ENCODE measurements around the gene ZBTB20.
A peak's percentile ranks its signal among the peaks of the same experiment; 100 is the strongest.

Gene ZBTB20

DNA sequence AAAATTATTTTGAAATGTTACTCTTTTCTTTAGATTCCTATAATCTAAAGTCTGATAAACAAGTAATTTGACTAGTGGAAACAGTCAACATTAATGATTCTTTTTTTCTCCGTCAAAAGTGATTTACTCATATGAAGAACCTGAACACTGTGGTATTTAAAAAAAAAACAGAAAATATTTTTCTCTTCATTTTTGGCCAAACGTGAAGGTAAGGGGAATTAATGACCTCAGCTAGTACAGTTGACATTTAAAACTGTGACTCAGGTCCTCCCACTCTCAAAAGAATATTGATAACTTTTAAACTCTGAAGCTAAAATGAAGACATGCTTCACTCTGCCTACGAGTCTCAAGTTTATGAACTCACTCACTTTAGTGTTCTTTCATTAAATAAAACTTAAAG lies 818.7 kb downstream of the ZBTB20 start:
- no peak for DNase-seq (ENCODE audit: low read depth)

DNA sequence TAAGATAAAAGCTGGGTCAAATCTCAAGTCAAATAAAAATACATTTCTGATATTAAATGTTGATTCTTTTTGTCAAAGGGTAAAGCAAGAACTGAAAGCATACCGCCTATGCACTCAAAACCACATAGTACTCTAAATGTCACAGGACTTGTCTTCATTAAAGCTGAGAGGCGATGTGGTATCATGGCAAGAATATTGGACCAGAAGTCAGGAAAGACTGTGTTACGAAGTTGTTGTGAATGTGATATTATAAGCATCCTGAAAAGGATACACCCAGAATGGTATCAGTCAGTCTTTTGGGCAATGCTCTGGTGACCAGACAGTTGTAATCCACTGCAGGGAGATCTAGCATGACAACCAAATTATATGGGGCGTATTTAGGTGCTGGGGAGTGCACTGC lies 819.4 kb downstream of the ZBTB20 start:
- DNase-seq (ENCODE audit: low read depth): no peak

DNA sequence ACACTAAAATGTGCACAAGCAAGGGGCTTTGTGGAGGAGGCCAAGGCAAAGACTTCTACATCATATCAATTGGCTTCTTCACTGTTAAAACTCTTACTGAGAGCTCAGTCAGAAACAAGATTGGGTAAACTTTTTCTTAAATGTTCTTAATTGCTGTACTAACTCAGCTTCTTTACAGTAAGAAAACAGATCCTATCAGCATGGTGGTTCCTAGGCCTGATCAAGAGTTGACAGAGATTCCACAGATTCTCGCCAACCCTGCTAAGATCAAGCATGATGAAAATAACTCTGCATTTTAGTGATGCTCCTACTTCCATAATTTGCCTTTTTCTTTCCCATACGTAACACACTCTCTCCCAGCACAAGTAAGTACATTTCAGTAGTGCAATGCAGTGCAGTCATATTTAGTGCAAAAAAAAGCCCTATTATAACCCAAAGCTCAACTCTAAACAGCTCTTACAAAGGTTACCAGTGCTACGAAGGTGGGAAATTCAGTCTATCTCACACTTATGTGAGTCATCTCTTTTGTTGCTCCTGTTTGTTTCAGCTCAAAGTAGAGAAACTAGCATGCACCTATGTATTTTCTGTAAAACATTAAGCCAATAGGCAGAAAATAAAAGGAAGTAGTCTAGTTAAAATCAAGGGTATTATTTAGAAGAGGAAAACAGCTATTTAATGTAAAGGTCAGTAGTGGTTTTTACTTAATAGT lies 823.4 kb downstream of the ZBTB20 start:
- DNase-seq (ENCODE audit: low read depth): no peak

DNA sequence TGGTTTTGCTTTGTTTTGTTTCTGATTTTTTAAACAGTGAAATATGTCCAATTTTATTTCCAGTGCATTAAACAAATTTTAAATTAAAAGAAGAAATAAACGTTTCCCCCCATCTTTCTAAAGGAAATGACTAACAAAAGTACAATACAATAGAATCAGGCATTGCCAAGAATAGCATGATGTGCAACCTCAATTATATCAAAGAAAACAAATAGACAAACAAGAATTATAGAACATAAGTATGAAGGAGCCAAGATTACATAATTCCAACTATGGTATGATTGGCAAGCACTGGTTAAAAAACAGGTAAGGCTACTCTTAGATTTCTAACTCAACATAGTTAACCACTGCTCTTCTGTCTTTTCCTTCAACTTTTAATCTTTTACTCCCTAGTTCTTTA lies 826.8 kb downstream of the ZBTB20 start:
- no peak for DNase-seq (ENCODE audit: low read depth)

DNA sequence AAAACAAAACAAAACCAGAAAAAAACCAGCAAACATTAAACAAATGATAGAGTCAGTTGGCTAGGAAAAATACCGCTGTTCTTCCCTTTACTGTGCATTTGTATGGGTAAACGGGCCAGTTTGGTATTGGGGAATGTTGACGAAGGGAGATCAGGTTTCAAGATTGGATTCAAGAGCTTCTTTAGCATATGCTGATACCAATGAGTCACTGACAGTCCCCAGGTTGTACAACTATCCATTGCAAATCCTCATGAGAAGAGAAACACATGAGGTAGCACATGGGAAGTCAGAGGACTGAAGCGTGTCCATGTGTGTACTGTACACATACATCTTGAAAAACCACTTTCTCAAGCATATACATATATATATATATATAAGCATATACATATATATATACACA lies 827.6 kb downstream of the ZBTB20 start:
- peak; percentile 75 for DNase-seq (ENCODE audit: low read depth)

DNA sequence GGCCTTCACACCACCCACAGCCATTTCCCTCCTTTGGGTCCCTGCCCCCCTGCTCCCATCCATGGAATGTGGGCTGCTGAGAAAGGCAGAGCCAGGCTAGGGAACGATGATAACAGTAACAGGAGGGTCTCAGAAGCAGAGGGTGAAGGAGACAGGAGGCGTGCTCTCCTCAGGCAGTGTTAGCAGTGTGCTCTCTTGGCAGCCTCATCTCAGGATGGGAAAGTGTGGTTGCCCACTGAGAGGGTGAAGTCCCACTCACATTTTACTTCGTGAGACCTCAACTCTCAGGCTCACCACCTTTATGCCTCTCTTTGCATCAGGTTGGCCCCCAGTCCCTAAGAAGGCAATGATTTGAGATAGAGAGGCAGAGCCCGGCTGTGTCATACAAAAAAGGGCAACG lies 828.8 kb downstream of the ZBTB20 start:
- no peak for DNase-seq (ENCODE audit: low read depth)

DNA sequence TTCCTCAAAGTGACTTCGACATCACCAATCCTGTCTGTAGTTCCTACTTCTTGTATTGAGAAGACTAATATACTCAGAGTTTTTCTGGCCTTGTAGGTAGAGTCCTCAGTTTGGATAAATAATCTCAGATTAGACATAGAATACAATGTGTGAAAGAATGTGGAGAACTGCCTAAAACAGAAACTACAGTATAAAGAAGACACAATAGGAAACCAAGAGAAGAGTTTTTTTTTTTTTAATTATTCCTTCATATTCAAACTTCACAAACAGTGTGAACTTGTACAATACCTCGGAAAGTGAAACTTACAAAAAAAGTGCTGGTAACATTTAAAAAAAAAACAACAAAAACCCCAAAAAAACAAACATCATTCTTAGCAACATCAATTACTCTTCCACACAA lies 832.8 kb downstream of the ZBTB20 start:
- no peak for DNase-seq (ENCODE audit: low read depth)

DNA sequence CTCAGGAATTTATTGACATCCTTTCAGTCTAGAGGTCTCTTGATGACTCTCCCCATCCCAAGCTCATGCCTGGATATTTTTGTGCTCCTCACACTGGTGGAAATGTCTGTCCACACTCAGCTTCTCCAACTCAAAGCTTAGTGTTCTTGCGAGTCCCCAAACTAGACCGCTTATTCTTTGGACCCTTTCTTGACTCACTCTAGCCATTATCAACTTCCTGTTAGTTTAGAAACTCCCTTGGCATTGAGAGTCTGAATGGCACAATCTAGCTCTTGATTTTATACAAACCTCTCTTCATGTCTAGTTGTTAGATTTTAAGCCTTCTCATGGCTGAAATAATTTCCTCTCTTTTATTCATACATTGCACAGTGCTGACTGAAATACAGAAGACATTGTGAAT lies 833.7 kb downstream of the ZBTB20 start:
- no peak for DNase-seq (ENCODE audit: low read depth)

DNA sequence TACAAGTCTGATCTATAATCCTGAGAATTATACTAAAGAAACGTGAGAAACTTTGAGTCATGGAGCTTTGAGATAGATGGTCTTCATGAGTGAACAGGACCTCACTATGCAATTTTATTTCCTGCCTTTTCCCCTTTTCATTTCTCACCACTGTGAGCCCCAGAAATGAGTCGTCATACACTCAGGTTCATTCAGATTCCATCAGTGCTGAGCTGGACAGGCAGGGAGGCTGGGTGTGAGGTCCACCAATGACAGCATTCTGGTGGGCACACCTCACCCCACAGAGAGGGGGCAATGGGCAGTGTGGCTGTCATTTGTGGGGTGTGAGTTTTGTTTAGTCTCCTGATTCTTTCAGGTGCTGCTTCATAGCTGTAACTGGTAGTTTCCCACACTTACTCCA lies 836.4 kb downstream of the ZBTB20 start:
- no peak for DNase-seq (ENCODE audit: low read depth)

DNA sequence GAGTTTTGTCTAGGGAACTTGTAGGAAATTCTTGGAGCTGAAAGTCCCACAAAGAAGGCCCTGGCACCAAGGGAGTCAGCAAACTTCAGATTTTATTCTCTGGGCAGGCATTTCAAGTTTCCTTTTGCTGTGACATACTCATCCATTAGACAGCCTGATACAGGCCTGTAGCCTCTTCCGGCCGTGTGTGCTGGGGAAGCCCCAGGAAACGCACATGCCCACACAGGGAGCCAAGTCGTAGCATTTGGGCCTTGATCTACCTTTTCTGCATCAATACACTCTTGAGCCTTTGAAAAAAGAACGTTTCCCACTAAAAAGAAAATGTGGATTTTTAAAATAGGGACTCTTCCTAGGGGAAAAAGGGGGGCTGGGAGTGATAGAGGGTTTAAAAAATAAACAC lies 838.3 kb downstream of the ZBTB20 start:
- DNase-seq (ENCODE audit: low read depth): no peak

DNA sequence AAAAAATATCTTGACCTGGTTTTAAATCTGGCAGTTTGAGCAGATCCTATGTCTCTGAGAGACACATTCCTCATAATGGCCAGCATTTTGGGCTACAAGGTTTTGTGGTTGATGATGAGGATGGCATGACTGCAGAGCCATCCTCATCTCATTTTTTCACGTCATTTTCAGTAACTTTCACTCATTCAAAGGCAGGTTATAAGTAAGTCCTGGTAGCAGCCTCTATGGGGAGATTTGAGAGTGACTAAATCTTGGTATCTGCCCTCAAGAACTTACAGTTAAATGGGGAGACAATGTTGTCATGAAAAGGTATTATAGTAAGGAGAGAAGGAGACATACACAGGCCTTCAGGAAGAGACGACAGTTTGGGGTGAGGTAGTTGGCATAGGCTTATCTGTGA lies 838.7 kb downstream of the ZBTB20 start:
- DNase-seq (ENCODE audit: low read depth): no peak

DNA sequence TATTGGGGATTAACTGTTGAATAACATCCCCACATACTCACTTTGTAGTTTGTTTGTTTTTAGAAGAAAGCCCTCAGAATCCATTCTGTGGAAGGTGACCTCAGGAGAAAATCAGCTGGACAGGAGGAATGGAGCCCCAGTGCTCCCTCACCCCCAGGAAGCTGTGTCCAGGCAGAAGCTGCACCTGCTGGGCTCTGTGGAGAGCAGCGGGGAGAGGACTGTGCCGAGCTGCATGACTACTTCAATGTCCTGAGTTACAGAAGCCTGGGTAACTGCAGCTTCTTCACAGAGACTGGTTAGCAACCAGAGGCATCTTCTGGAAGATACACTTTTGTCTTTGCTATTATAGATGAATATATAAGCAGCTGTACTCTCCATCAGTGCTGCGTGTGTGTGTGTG lies 839.3 kb downstream of the ZBTB20 start:
- no peak for DNase-seq (ENCODE audit: low read depth)

DNA sequence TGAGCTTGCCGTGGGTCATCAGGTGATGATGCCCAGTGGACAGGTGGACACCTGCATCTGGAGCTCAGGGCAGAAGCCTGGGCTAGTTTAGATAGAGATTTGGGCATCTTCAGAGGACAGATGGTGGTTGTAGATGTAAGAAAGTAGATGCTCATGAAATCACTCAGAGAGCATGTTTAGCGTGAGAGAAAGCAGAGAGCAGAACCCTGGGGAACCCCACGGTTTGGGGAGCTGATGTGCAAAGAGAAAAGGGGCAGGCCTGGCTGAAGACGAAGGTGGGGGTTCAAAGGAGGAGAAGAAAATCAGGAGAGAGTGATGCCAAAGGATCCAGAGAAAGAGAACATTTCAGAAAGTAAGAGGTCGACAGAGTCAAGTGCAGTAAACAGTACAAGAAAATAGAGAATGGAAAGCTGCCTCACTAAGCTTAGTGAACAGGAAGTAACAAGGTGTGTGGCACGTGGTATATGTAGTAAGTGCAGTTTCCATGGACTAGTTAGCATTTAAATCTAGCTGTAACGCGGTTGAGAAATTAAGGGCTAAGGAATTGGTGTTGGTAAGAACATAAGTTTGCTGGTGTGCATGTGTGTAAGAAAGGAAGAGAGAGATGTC lies 839.8 kb downstream of the ZBTB20 start:
- no peak for DNase-seq (ENCODE audit: low read depth)

DNA sequence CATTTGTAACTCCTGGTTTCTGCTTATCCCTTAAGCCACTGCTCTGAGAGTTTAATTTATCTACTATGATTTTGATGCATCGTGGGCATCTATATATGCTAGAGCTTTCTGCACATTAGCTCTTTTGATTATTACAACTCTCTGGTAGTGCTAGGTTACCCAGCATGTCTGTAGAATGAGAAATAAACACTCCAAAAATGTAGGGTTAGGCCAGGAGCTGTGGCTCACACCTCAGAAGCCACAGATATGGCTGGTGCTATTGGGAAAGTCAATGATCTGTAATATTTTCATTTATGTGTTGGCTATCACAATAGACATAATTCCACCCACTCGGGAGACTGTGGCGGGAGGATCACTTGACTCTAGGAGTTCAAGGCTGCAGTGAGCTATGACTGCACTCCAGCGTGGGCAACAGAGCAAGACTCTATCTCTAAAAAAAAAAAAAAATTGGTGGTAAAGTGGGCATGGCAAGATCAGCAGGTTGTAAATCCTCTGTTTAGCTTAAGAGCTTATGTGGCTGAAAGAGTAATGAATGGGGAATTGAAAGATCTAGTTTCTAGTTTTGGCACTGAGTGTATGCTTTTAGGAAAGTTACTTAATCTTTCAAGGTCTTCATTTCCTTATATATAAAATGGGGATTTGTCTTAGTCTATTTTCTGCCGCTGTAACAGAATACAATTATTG lies 847.0 kb downstream of the ZBTB20 start:
- no peak for DNase-seq (ENCODE audit: low read depth)

DNA sequence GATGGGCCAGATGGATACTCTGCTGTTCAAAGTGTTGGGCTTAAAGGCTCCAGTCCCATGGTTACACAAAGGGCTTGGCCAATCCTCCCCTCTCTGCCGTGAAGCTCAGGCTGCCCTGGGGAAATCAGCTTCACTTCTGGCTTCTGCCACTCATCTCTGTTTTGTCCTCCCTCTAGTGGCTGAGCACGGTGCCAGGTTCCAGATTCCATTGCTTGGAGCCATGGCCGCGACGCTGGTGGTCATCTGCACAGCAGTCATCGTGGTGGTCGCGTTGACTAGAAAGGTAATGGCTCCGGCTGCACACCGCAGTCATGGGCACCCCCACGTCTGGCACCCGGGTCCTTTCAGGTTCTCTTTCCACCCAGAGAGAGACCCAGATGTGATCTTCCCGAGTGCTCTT lies 847.7 kb downstream of the ZBTB20 start:
- no peak for DNase-seq (ENCODE audit: low read depth)

DNA sequence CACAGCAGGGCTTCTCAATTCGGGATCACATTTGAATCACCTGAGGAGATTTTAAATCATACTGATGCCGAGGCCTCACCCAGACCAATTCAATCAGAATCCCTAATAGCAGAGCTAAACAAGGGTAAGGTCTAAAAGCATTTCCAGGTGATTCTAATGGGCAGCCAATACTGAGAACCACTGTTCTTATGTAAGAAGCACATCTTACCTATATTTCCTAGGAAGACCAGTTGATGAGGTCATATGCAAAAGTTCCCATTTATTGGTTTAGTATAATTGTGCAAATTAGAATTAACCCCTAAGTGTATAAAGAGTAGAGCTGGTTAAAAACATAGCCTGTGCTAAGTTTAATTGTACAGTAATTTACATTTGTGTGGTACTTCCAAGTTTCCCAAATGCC lies 851.1 kb downstream of the ZBTB20 start:
- DNase-seq (ENCODE audit: low read depth): no peak

DNA sequence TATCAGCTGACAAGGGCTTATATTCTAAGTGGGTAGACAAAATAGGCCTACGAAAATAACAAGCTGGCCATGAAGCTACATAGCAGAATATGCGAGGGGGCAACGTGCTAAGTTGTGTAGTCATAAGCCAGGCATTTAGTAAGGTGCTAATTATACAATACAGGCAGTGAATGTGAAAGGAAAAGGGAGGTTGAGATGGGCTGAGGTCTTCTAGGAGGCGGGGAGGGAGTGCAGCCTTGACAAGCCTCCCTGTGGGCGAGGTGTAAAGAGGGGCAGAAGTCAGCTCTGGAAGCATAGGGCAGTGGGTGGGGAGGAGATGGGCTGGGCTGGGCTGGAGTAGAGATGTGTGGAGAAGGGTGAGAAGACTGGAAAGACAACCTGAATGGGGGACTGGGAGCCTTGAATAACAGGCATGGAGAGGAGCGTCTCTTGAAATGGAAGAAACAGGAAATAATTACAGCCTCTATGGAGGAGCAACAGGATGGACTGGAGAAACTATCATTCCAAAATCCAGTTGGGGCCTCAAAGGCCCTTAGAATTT lies 852.1 kb downstream of the ZBTB20 start:
- DNase-seq (ENCODE audit: low read depth): no peak

DNA sequence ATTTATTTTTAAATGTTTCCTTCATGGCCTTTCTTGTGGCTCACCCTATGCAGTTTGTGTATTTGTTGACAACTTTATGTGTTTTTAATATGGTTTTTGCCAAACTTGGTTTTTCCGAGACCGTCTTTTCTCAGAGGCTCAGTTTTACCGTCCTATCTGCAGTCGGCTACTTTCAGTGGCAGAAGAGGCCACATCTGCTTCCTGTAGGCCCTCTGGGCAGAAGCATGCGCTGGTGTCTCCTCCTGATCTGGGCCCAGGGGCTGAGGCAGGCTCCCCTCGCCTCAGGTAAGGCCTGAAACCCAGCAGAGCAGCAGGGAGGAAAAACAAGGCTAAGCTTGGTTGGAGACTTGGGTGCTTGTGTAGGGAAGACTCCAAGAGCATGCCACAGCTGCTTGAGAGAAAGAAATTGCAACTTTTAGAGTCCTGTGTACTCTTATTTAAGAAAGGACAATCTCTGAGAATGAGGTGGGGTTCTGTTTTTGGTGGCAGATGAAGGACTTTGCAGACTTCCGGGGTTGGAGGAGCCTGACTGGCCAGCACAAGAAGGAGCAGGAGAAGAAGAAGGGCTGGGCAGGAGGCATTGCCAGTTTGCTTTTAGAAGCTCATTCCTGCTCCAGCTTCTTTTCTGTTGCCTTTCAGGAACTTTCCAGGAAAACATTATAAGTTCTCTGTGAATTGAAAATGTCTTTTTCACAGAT lies 853.1 kb downstream of the ZBTB20 start, which contains the start of gene TIGIT:
Gene TIGIT (plus strand): TSS at position 191 of the 698 bp plus-strand sequence. CDS start 34 bp downstream, at position 225.
- DNase-seq (ENCODE audit: low read depth): no peak

DNA sequence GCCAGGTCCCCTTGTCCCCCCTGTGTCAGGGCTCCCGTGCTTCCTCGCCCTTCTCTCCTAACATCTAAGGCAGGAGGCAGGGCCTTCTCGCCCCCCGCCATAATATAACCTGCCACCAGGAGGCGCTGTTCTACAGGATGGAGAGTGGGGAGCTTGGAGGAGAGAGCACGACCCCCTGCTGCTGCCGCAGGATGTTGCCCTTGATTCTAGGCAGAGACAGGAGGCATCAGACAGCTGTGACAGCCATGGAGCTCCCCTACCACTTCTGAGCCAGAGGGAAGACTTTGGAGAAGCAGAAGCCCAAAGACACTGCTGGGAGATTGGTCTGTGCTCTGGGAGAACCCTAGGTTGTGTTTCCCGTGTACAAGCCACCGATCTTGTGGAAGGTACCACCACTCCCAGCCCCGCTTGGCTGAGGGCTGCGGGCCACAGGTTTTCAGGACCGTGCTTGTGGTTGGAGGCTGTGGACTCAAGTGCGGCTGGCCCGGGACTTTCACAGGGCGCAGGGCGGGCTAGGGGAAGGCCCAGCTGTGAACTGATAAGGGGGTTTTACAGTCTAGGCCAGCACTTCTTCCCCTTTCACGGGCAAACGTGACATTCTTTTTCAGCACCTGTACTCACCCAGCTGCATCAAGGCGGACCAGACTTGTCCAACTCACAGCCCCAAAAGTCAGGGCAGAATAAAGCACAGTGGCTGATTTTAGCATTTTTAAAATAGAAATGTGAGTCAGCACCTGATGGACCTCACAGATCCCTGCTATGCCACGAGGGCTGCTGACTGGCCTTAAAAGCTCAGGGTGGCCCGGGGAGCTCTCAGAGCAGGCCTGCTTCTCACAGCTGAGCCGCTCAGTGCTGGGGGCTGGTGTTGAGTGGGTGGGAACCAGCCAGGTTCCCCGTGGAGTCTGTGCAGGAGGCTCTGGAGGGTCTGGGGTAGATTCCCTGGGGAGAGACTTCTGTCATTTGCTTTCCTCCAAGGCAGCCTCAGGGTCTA lies 855.9 kb downstream of the ZBTB20 start:
- peak; percentile 23 for DNase-seq (ENCODE audit: low read depth)

DNA sequence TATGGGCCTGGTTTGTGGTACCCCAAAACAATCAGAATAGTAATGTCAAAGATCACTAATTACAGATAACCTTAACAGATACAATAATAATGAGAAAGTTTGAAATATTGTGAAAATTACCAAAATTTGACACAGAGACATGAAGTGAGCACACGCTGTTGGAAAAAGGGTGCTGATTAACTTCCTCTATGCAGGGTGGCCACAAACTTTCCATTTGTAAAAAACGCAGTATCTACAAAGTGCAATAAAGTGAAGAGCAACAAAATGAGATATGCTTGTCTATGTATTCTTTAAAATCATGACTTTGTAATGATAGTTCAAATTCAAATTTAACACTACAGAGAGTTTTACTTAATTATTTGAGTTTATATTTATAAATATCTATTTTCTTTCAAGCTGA lies 860.8 kb downstream of the ZBTB20 start:
- no peak for DNase-seq (ENCODE audit: low read depth)

DNA sequence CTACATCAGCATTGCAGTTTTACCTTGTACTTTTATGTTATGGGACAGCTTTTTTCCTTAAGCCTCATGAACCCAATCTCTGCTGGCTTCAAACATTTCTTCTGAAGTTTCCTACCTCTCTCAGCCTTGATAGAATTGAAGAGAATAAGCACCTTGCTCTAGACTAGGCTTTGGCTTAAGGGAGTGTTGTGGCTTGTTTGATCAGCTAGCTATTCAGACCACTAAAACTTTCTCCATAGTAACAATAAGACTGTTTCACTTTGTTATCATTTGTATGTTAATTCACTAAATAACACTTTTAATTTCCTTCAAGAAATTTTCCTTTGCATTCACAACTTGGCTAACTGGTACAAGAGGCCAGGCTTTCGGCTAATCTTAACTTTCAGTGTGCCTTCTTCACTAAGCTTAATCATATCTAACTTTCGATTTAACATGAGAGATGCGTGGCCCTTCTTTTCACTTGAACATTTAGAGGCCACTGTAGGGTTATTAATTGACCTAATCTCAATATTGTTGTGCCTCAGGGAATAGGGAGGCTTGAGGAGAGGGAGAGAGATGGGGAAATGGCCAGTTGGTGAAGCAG lies 861.3 kb downstream of the ZBTB20 start:
- no peak for DNase-seq (ENCODE audit: low read depth)

Data from fibroblast of gingiva (primary cell).